H1 (cell line): Measurements from ENCODE around the gene RBM41. TPM values are rescaled to one million over a fixed set of nuclear protein-coding genes. Genes with fewer than 3 reads are reported as not detected.

Experiments
- CTCF ChIA-PET: fragments of 300-600 bp; sonication (Branson Sonifier 250); formaldehyde crosslinking; loops from one replicate; lab custom pipeline; 2021; ENCODE audit not compliant: partially characterized antibody; lab: Charles Lee
- POLR2A ChIA-PET: fragments of 300-600 bp; sonication (Branson Sonifier 250); formaldehyde crosslinking; loops from one replicate; lab custom pipeline; 2021; ENCODE audit warnings: inconsistent platforms; ENCODE audit not compliant: partially characterized antibody; lab: Charles Lee
- DNase-seq, 2 experiments: peaks; one replicate each; pipeline versions ENCODE4 v3.0.0 to v3.0.0-alpha.2; 2010 to 2022; ENCODE audit warnings: low spot score in 2 of 2, low read depth in 1 of 2, mixed read lengths in 1 of 2
- FAIRE-seq: peaks from 2 replicates; lab custom pipeline; 2011; peaks lifted over from hg19 to GRCh38; lab: Jason Lieb, UNC
- H2AFZ ChIP-seq: 2 replicates; pipeline ENCODE4 v1.8.1; 2012; ENCODE audit warnings: low read length, inconsistent platforms
- H2AK5ac ChIP-seq: 2 replicates; pipeline ENCODE4 v1.6.1; 2013; ENCODE audit warnings: low read depth, low read length
- H2BK120ac ChIP-seq: replicated peaks from 2 replicates; pipeline ENCODE3; 2013; ENCODE audit warnings: low read depth, low read length, inconsistent platforms
- H2BK12ac ChIP-seq: 2 replicates; pipeline ENCODE4 v1.6.1; 2013; ENCODE audit warnings: low read depth, low read length
- H2BK15ac ChIP-seq: 2 replicates; pipeline ENCODE4 v1.6.1; 2013; ENCODE audit warnings: low read length
- H2BK20ac ChIP-seq: 2 replicates; pipeline ENCODE4 v1.6.1; 2013; ENCODE audit warnings: low read length
- H2BK5ac ChIP-seq: 2 replicates; pipeline ENCODE4 v1.6.1; 2013; ENCODE audit warnings: low read depth, low read length
- H3K14ac ChIP-seq: 2 replicates; pipeline ENCODE4 v1.6.1; 2013; ENCODE audit warnings: inconsistent platforms; ENCODE audit not compliant: insufficient read length
- H3K18ac ChIP-seq: 2 replicates; pipeline ENCODE4 v1.6.1; 2013; ENCODE audit warnings: low read length; ENCODE audit errors: extremely low read depth
- H3K23ac ChIP-seq: 2 replicates; pipeline ENCODE4 v1.6.1; 2013; ENCODE audit warnings: inconsistent platforms; ENCODE audit not compliant: insufficient read length
- H3K23me2 ChIP-seq: 2 replicates; pipeline ENCODE4 v1.6.1; 2013; ENCODE audit warnings: low read depth, low read length
- H3K27ac ChIP-seq: 2 replicates; pipeline ENCODE4 v1.6.1; 2011; ENCODE audit warnings: low read depth, low read length, inconsistent platforms
- H3K27me3 ChIP-seq, 4 experiments: replicated peaks in 1 of 4; 1 replicate in 1 of 4; 2 replicates in 3 of 4; pipeline versions ENCODE4 v1.6.1 to v1.8.1; 2011 to 2013; ENCODE audit warnings: low read length in 3 of 4, mild to moderate bottlenecking in 3 of 4, inconsistent platforms in 2 of 4, mixed read lengths in 2 of 4, moderate library complexity in 1 of 4; ENCODE audit not compliant: control insufficient read depth in 3 of 4, insufficient read depth in 3 of 4; ENCODE audit errors: extremely low read depth in 1 of 4
- H3K36me3 ChIP-seq, 4 experiments: 2 replicates each; pipeline versions ENCODE4 v1.6.1 to v1.8.1; 2011 to 2013; ENCODE audit warnings: mild to moderate bottlenecking in 4 of 4, low read length in 3 of 4, moderate library complexity in 2 of 4, control low read depth in 1 of 4, inconsistent platforms in 1 of 4; ENCODE audit not compliant: insufficient read depth in 4 of 4, control insufficient read depth in 2 of 4
- H3K4ac ChIP-seq: replicated peaks from 2 replicates; pipeline ENCODE3; 2013; ENCODE audit warnings: low read length, low read depth, mixed read lengths, inconsistent platforms; ENCODE audit not compliant: insufficient read length
- H3K4me1 ChIP-seq, 4 experiments: replicated peaks in 1 of 4; 1 replicate in 1 of 4; 2 replicates in 3 of 4; pipeline versions ENCODE4 v1.6.1 to v1.8.1; 2011 to 2013; ENCODE audit warnings: low read length in 3 of 4, inconsistent platforms in 2 of 4, mixed read lengths in 1 of 4; ENCODE audit not compliant: insufficient read depth in 4 of 4, control insufficient read depth in 3 of 4
- H3K4me2 ChIP-seq, 2 experiments: 2 replicates each; pipeline versions ENCODE4 v1.6.1 to v1.8.1; 2011 to 2013; ENCODE audit warnings: low read depth in 2 of 2, low read length in 2 of 2, control low read depth in 1 of 2, inconsistent platforms in 1 of 2, mild to moderate bottlenecking in 1 of 2; ENCODE audit not compliant: insufficient read depth in 1 of 2
- H3K4me3 ChIP-seq, 4 experiments: fragments of 200-600, 300-600 bp in 1 of 4; sonication (generic), shearing (Covaris generic), sonication (Bioruptor Twin) in 1 of 4; 2 replicates each; pipeline versions ENCODE4 v1.5.1 to v1.8.1; 2011 to 2016; ENCODE audit warnings: low read length in 4 of 4, low read depth in 3 of 4, control low read depth in 2 of 4, inconsistent platforms in 2 of 4, mild to moderate bottlenecking in 2 of 4, mixed read lengths in 1 of 4, moderate library complexity in 1 of 4; ENCODE audit not compliant: insufficient read depth in 2 of 4; ENCODE audit errors: extremely low read depth in 1 of 4
- H3K56ac ChIP-seq: replicated peaks from 2 replicates; pipeline ENCODE3; 2013; ENCODE audit warnings: low read depth, mild to moderate bottlenecking, mixed read lengths, low read length, inconsistent platforms; ENCODE audit not compliant: insufficient read length
- H3K79me1 ChIP-seq: 2 replicates; pipeline ENCODE4 v1.6.1; 2013; ENCODE audit warnings: low read depth, low read length, control low read depth
- H3K79me2 ChIP-seq, 2 experiments: 2 replicates each; pipeline versions ENCODE4 v1.6.1 to v1.8.1; 2012 to 2013; ENCODE audit warnings: low read length in 2 of 2, mild to moderate bottlenecking in 2 of 2, inconsistent platforms in 1 of 2; ENCODE audit not compliant: insufficient read depth in 2 of 2, control insufficient read depth in 1 of 2
- H3K9ac ChIP-seq, 4 experiments: replicated peaks in 1 of 4; 1 replicate in 1 of 4; 2 replicates in 3 of 4; pipeline versions ENCODE4 v1.6.1 to v1.8.1; 2011 to 2013; ENCODE audit warnings: low read depth in 3 of 4, low read length in 3 of 4, control low read depth in 2 of 4, mild to moderate bottlenecking in 2 of 4, moderate library complexity in 2 of 4, inconsistent platforms in 1 of 4; ENCODE audit errors: extremely low read depth in 1 of 4
- H3K9me3 ChIP-seq, 2 experiments: 2 replicates each; pipeline versions ENCODE4 v1.6.1 to v1.8.1; 2012 to 2013; ENCODE audit warnings: mild to moderate bottlenecking in 2 of 2, moderate library complexity in 2 of 2, control low read depth in 1 of 2, inconsistent platforms in 1 of 2, low read depth in 1 of 2, low read length in 1 of 2, mixed read lengths in 1 of 2; ENCODE audit not compliant: insufficient read depth in 2 of 2
- H4K20me1 ChIP-seq, 2 experiments: replicated peaks in 1 of 2; 2 replicates each; pipeline versions ENCODE3 to v1.8.1; 2011 to 2013; ENCODE audit warnings: inconsistent platforms in 2 of 2, low read length in 2 of 2, mild to moderate bottlenecking in 1 of 2; ENCODE audit not compliant: insufficient read depth in 2 of 2, control insufficient read depth in 1 of 2
- H4K5ac ChIP-seq: 2 replicates; pipeline ENCODE4 v1.6.1; 2013; ENCODE audit warnings: low read length, low read depth, mixed read lengths, inconsistent platforms; ENCODE audit not compliant: insufficient read length
- H4K8ac ChIP-seq: 2 replicates; pipeline ENCODE4 v1.8.0; 2013; ENCODE audit warnings: mild to moderate bottlenecking, moderate library complexity, low read length, inconsistent platforms; ENCODE audit not compliant: insufficient read depth; ENCODE audit errors: extremely low read depth
- H4K91ac ChIP-seq: replicated peaks from 2 replicates; pipeline ENCODE3; 2013; ENCODE audit warnings: low read length, mixed read lengths, inconsistent platforms; ENCODE audit not compliant: insufficient read length
- BRCA1 ChIP-seq: IDR thresholded peaks from 2 replicates; pipeline ENCODE4 v1.6.1; 2012; ENCODE audit warnings: low read depth, low read length, improper control_type of control experiment
- KDM4A ChIP-seq: IDR thresholded peaks from one replicate; pipeline ENCODE4 v1.7.1; 2012; ENCODE audit warnings: low read depth, mild to moderate bottlenecking, moderate library complexity, low read length, inconsistent platforms; ENCODE audit not compliant: severe bottlenecking
- POLR2A ChIP-seq, 2 experiments: IDR thresholded peaks; 1 replicate in 1 of 2; 2 replicates in 1 of 2; pipeline ENCODE4 v1.6.1; 2011; ENCODE audit warnings: low read depth in 2 of 2, low read length in 2 of 2, mild to moderate bottlenecking in 2 of 2; ENCODE audit errors: control extremely low read depth in 1 of 2
- RAD21 ChIP-seq, 2 experiments: IDR thresholded peaks in 1 of 2; conservative IDR thresholded peaks in 1 of 2; 2 replicates each; pipeline ENCODE4 v1.6.1; 2011; ENCODE audit warnings: low read depth in 2 of 2, low read length in 2 of 2, improper control_type of control experiment in 1 of 2, inconsistent platforms in 1 of 2, mild to moderate bottlenecking in 1 of 2, moderate library complexity in 1 of 2
- WGBS, 2 experiments: shearing (Covaris generic) in 1 of 2; methylation state at CpG; one replicate each; pipeline versions ENCODE4 v1.1.6 to v1.1.7; 2013 to 2015; ENCODE audit warnings: low lambda C conversion rate in 2 of 2, mixed read lengths in 2 of 2, inconsistent platforms in 1 of 2, low coverage in 1 of 2, missing lambda C conversion rate in 1 of 2; ENCODE audit not compliant: insufficient replicate concordance in 2 of 2, insufficient coverage in 1 of 2, insufficient read length in 1 of 2; ENCODE audit errors: extremely low coverage in 1 of 2, missing lambda C conversion rate in 1 of 2; 5-methylcytosine and 5-hydroxymethylcytosine counted together
- polyA plus RNA-seq, 7 experiments: library from polyadenylated mRNA; depleted of rRNA in 3 of 7; stranded (reverse) in 5 of 7; unstranded in 2 of 7; fragments of >200 nt in 5 of 7; fragments of 200-250 nt in 2 of 7; gene quantifications; 1 replicate in 5 of 7; 2 replicates in 1 of 7; 4 replicates in 1 of 7; pipeline versions ENCODE4 v1.2.1 to v1.2.3, GENCODE V29; 2011 to 2013; ENCODE audit warnings: missing spikeins in 2 of 7, mixed read lengths in 2 of 7
- total RNA-seq: library from RNA; stranded (reverse); fragmentation: NEBNext Ultra II Directional; extraction: Animal tissue kit (Norgen Biotek cat#: 25700); gene quantifications from 2 replicates; pipeline ENCODE4 v1.2.1, GENCODE V29; 2021
- TF ChIP-seq, protein P1 (sequence below), 3 experiments: IDR thresholded peaks; 1 replicate in 2 of 3; 2 replicates in 1 of 3; pipeline versions ENCODE4 v1.5.1 to v1.6.1; 2011; ENCODE audit warnings: low read length in 3 of 3, mild to moderate bottlenecking in 3 of 3, inconsistent platforms in 2 of 3, low read depth in 1 of 3, moderate library complexity in 1 of 3; ENCODE audit not compliant: insufficient read depth in 1 of 3; ENCODE audit errors: control extremely low read depth in 1 of 3

Gene RBM41
- total and polyA plus RNA-seq, 2 of the 8 experiments (the other 6 are each of a cell fraction or from before 2014, with no cell fraction given) = 2.6 to 26.4 TPM

DNA sequence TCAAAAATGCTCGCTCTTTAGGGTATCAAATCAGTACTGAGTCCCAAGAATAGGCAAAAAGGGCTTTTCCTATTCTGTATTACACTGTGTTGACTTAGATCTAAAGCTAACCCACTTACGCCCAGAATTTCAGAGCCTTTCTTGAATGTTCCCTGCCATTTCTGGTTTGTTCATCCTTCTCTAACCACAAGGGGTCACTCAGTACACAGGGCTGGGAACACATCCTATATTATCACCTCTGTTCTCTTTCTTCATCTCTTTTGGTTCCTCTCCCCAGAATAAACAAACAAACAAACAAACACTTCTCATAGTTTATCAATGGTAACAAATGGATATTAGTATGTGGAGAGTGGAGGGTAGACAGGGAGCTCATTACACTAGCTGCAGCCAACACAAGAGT lies 93.1 kb downstream of the RBM41 start:
- H4K5ac ChIP-seq = no peak overlapping the region
- no peaks in the 10 kb centered on the region for H3K79me2 ChIP-seq
- no peaks in the 10 kb centered on the region for H3K23me2 ChIP-seq
- H4K20me1 ChIP-seq = no peaks in the 10 kb centered on the region
- H2BK15ac ChIP-seq = no peak overlapping the region
- H3K14ac ChIP-seq = no peak overlapping the region
- no peak overlapping the region for H2BK5ac ChIP-seq
- H3K9ac ChIP-seq = no peak overlapping the region
- H3K18ac ChIP-seq = no peak overlapping the region
- H3K36me3 ChIP-seq = no peaks in the 10 kb centered on the region
- H3K4ac ChIP-seq = no peak overlapping the region
- CTCF ChIA-PET = interaction anchor here (0.6 to 2.3 kb wide), 15 partner anchors 8 to 515 kb away, joined by 3 to 10 read pairs (median 4); partner anchors contain the start of gene RIPPLY1
- H2BK20ac ChIP-seq = no peak overlapping the region
- no peak overlapping the region for H4K91ac ChIP-seq
- no peak for TF ChIP-seq KDM4A
- no peak for TF ChIP-seq BRCA1
- no peak for TF ChIP-seq POLR2A (IDR thresholded peaks at IDR 0.05; ENCODE audit: control extremely low read depth in 1 of 2, low read depth in 2 of 2, low read length in 2 of 2)
- TF ChIP-seq, protein P1, sequence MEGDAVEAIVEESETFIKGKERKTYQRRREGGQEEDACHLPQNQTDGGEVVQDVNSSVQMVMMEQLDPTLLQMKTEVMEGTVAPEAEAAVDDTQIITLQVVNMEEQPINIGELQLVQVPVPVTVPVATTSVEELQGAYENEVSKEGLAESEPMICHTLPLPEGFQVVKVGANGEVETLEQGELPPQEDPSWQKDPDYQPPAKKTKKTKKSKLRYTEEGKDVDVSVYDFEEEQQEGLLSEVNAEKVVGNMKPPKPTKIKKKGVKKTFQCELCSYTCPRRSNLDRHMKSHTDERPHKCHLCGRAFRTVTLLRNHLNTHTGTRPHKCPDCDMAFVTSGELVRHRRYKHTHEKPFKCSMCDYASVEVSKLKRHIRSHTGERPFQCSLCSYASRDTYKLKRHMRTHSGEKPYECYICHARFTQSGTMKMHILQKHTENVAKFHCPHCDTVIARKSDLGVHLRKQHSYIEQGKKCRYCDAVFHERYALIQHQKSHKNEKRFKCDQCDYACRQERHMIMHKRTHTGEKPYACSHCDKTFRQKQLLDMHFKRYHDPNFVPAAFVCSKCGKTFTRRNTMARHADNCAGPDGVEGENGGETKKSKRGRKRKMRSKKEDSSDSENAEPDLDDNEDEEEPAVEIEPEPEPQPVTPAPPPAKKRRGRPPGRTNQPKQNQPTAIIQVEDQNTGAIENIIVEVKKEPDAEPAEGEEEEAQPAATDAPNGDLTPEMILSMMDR (IDR thresholded peaks at IDR 0.05; ENCODE audit: control extremely low read depth in 1 of 3, insufficient read depth in 1 of 3, low read depth in 1 of 3, low read length in 3 of 3) = peak in 2 of 3 experiments; percentile 52 to 53; a peak in 3 of 4 replicates
- TF ChIP-seq RAD21 (IDR thresholded peaks at IDR 0.05 in 1 of 2, conservative IDR thresholded peaks at IDR 0.05 in 1 of 2; ENCODE audit: low read depth in 2 of 2, low read length in 2 of 2) = peak; percentile 81 to 84
- TF ChIP-seq, all 59 proteins: peak for 2
- Histone ChIP-seq H2AFZ (no peak overlapping the region), H2AK5ac (no peak overlapping the region), H3K27me3 (no peaks in the 10 kb centered on the region), H3K9me3 (no peaks in the 10 kb centered on the region), H2BK120ac (no peak overlapping the region), H3K79me1 (no peaks in the 10 kb centered on the region), H3K23ac (no peak overlapping the region), H3K27ac (no peak overlapping the region), H3K56ac (no peak overlapping the region), H4K8ac (no peak overlapping the region), H3K4me2 (no peak overlapping the region), H3K4me1 (no peaks in the 10 kb centered on the region), H3K4me3 (no peak overlapping the region), H2BK12ac (no peak overlapping the region)
- no peak for DNase-seq
- peak; percentile 99 for FAIRE-seq
- 58% methylated on average over 2 of the region's 2 CpGs; no CpG with 5 or more reads in 1 of the 2 experiments for WGBS, 2 experiments
- POLR2A ChIA-PET = no interaction called here
